Activated CD4-positive, alpha-beta T cell treated with anti-CD3 and anti-CD28 coated beads, Interleukin-2, amount 10 ng/mL, durations not matched to agents 24 days and 14 days (primary cell): ENCODE data around the gene MRTFB. TPM values are rescaled to one million over a fixed set of nuclear protein-coding genes. Genes with fewer than 3 reads are reported as not detected.

Experiments used
- DNase-seq: peaks from one replicate; pipeline ENCODE4 v3.0.0; 2022
- H3K27ac Mint-ChIP-seq: one replicate; pipeline ENCODE4 v1.8.0; 2022; ENCODE audit warnings: mild to moderate bottlenecking, mixed read lengths
- H3K27me3 Mint-ChIP-seq: one replicate; pipeline ENCODE4 v1.8.0; 2022; ENCODE audit warnings: mixed read lengths
- H3K36me3 Mint-ChIP-seq: one replicate; pipeline ENCODE4 v1.8.0; 2022; ENCODE audit warnings: low read depth, mild to moderate bottlenecking, mixed read lengths
- H3K4me1 Mint-ChIP-seq: one replicate; pipeline ENCODE4 v1.8.0; 2021; ENCODE audit warnings: mixed read lengths
- H3K4me3 Mint-ChIP-seq: one replicate; pipeline ENCODE4 v1.8.0; 2022; ENCODE audit warnings: mild to moderate bottlenecking, moderate library complexity, mixed read lengths
- H3K9me3 Mint-ChIP-seq: one replicate; pipeline ENCODE4 v1.8.0; 2021; ENCODE audit warnings: mixed read lengths
- intact Hi-C: fragments of 100-400 bp; cut with micrococcal nuclease; formaldehyde crosslinking; loops from one replicate; pipeline ENCODE4 v1.15.1; 2023
- total RNA-seq: library from RNA; stranded (reverse); gene quantifications from 2 replicates; pipeline ENCODE4 v1.2.3, GENCODE V29; 2022

The MRTFB gene
- total RNA-seq, 1 donor from 2014 or later, result 15.0 TPM

DNA sequence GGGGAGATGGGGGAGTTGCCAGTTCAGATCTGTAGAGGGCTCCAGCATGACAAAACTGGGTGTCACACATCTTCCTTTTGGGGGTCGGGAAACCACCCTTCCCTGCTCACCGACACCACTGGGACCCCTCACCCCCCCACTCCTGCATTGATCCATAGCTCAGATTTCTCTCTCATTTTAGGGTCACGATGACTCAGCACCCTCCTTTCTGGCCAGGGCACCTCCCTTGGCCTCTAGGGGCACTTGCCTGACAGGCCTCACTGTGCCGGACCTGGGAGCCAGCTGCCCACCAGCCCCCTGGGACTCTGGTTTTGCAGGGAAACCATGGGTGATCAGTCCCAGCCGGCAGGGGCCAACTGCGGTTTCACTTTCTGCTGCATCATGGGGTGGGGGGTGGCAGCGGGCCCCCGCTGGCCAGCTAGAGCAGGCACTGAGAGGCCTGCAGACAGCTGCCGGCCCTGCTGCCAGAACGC is 239.4 kb downstream of the MRTFB start:
- H3K4me3 Mint-ChIP-seq, result no peak overlapping the region
- intact Hi-C loops, result no loop called here
- H3K36me3 Mint-ChIP-seq, result no peaks in the 10 kb centered on the region
- no peaks in the 10 kb centered on the region for H3K9me3 Mint-ChIP-seq
- H3K27me3 Mint-ChIP-seq, result no peaks in the 10 kb centered on the region
- H3K27ac Mint-ChIP-seq, result no peak overlapping the region
- no peak for DNase-seq
- peaks cover 12% of the 10 kb centered on the region for H3K4me1 Mint-ChIP-seq

DNA sequence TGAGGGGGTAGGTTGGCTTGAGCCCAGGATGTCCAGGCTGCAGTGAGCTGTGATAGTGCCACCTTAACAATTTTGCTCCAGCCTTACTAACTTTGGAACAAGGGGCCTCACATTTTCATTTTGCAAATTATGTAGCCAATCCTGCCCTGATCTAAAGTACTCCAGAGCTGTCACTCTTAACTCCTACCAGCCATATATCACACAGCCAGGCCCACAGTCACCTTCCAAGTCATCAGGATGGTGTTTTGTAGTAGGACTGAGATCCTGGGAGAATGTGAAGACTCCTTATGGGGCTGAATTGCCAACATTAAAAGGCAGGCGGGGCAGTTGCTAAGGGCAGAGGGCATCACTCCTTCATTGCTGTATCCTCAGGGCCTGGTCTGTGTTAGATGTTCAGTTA is 243.0 kb downstream of the MRTFB start:
- H3K4me1 Mint-ChIP-seq, result peaks cover 7% of the 10 kb centered on the region
- no peak for DNase-seq
- no peaks in the 10 kb centered on the region for H3K9me3 Mint-ChIP-seq
- intact Hi-C loops, result no loop called here
- H3K36me3 Mint-ChIP-seq, result no peaks in the 10 kb centered on the region
- H3K27ac Mint-ChIP-seq, result no peak overlapping the region
- H3K4me3 Mint-ChIP-seq, result no peak overlapping the region
- H3K27me3 Mint-ChIP-seq, result no peaks in the 10 kb centered on the region

DNA sequence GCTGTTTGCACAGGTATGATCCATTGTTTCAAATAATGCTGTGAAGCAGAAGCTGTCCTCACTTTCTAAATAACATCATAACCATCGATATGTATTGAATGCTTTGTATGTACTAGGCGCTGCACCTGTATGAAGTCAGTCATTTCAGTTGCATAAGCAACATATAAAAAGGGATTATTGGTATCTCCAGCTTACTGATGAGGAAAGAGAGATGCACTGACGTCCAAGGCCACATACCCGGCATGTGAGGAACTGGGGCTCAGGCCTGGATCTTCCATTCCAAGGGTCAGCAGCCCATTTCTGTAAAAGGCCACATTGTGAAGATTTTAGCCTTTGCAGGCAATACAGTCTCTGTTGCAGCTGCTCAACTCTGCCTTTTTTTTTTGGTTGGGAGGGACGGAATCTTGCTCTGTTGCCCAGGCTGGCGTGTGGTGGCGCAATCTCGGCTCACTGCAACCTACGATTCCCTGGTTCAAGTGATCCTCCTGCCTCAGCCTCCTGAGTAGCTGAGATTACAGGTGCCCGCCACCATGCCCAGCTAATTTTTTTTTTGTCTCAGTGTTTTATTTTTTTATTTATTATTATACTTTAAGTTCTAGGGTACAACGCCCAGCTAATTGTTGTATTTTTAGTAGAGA is 244.7 kb downstream of the MRTFB start:
- Mint-ChIP-seq H3K27ac (no peak overlapping the region), H3K4me1 (no peaks in the 10 kb centered on the region), H3K9me3 (no peaks in the 10 kb centered on the region), H3K36me3 (no peaks in the 10 kb centered on the region), H3K4me3 (no peak overlapping the region), H3K27me3 (no peaks in the 10 kb centered on the region)
- intact Hi-C loops, result no loop called here
- no peak for DNase-seq

Other genes with a start within 250 kb of the MRTFB start
- gene ERCC4, start 151.2 kb upstream of the MRTFB start, total RNA-seq, result 14.5 and 18.4 TPM in 2 replicates